KBM-7 (cell line): Measurements from ENCODE around the gene SRSF1.

Source experiments
- DNase-seq: peaks from one replicate; pipeline ENCODE4 v3.0.0-alpha.2; 2015
- in situ Hi-C: fragments of 300-500 bp; cut with MboI; formaldehyde crosslinking; loops from 2 replicates; pipeline ENCODE4 v1.14.3; 2020; ENCODE audit warnings: low sequenced_read_pairs, low pct_unique_long_range_greater_than_20kb, mixed read lengths

SRSF1 gene

GRCh38 chr17:58020401-58020800 is 13.4 kb upstream of the SRSF1 start:
- no peak for DNase-seq
- in situ Hi-C loops, result no loop called here

- no peak for DNase-seq
- in situ Hi-C loops, result no loop called here
Observed at GRCh38 chr17:58019521-58019920, 12.5 kb upstream of the SRSF1 start.

- no peak for DNase-seq
- in situ Hi-C loops, result no loop called here
Observed at GRCh38 chr17:58019039-58019438, 12.0 kb upstream of the SRSF1 start.

GRCh38 chr17:58010067-58010799 is 3.2 kb upstream of the SRSF1 start:
- in situ Hi-C loops, result no loop called here
- DNase-seq, result no peak

- in situ Hi-C loops, result no loop called here
- DNase-seq, result no peak
Observed at GRCh38 chr17:58007781-58008706, 998 bp upstream of the SRSF1 start.

GRCh38 chr17:58006560-58006923 is 504 bp downstream of the SRSF1 start:
- in situ Hi-C loops, result no loop called here
- DNase-seq, result peak; percentile 80

- DNase-seq, result peak; percentile 36
- in situ Hi-C loops, result no loop called here
Observed at GRCh38 chr17:58005728-58006559, 1.1 kb downstream of the SRSF1 start.

GRCh38 chr17:58005031-58005727 is 1.9 kb downstream of the SRSF1 start:
- in situ Hi-C loops, result no loop called here
- DNase-seq, result peak; percentile 39

GRCh38 chr17:58004060-58004459 is 3.0 kb downstream of the SRSF1 start:
- in situ Hi-C loops, result no loop called here
- no peak for DNase-seq

GRCh38 chr17:58002973-58003372 is 4.1 kb downstream of the SRSF1 start:
- in situ Hi-C loops, result no loop called here
- DNase-seq, result no peak

- no peak for DNase-seq
- in situ Hi-C loops, result no loop called here
Observed at GRCh38 chr17:58002154-58002948, 4.7 kb downstream of the SRSF1 start.

- in situ Hi-C loops, result no loop called here
Observed at GRCh38 chr17:58001461-58002124, 5.5 kb downstream of the SRSF1 start.

GRCh38 chr17:57999496-58000017 is 7.5 kb downstream of the SRSF1 start:
- peak; percentile 87 for DNase-seq
- in situ Hi-C loops, result loop anchor here (10.0 kb wide), 1 partner anchor 135 kb away; no protein-coding TSS in a partner anchor

More at GRCh38 chr17:58001461-58002124, 5.5 kb downstream of the SRSF1 start:
- no peak for DNase-seq

GRCh38 chr17:57999010-57999495 is 8.0 kb downstream of the SRSF1 start:
- no peak for DNase-seq
- in situ Hi-C loops, result loop anchor here (10.0 kb wide), 1 partner anchor 134 kb away; no protein-coding TSS in a partner anchor

GRCh38 chr17:57997085-57997809 is 9.8 kb downstream of the SRSF1 start:
- in situ Hi-C loops, result loop anchor here (10.0 kb wide), 1 partner anchor 132 kb away; no protein-coding TSS in a partner anchor
- no peak for DNase-seq
